ENCODE results near the gene SPECC1.

DNA sequence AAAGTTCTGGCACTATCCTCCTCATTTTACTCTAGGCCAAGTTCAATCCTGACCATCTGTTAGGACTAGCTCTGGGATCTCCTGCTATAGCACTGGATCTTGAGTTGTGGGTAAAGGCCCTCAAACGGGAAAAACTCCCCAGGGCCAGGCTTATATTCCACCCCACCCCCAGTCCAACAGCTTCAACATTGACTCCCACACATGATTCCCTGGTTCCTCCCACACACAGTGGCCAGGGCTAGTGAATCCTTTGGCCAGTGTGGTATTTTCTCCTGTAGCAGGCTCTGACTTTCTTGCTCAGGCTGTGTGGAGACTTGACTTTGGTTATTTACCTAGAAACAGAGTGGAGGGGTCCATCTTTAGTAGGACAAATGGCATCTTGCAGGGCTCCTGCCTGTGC is 21.3 kb upstream of the SPECC1 start:
- TF ChIP-seq EZH2phosphoT487 (IDR thresholded peaks at IDR 0.05; ENCODE audit: insufficient read depth, low read depth), result no peak
- no peak for TF ChIP-seq EZH2 (IDR thresholded peaks at IDR 0.05; ENCODE audit: insufficient read depth, poor library complexity, severe bottlenecking)

Measured in GM23248 (cell line).